GM18858 (cell line): ENCODE measurements around the gene LRRC75A.
"Not testable (repeated sequence)": the region's sequence is repeated elsewhere in the genome, so short reads cannot be mapped to it uniquely, and the experiment has no call there.

Experiments used
- ATAC-seq: cut with Tn5 transposase; IDR thresholded peaks from one replicate; pipeline ENCODE4 v1.9.1; 2021; ENCODE audit not compliant: unreplicated experiment

LRRC75A gene

GRCh38 chr17:16407911-16408588, 83.9 kb downstream of the LRRC75A start:
- ATAC-seq = peak; percentile 87

DNA sequence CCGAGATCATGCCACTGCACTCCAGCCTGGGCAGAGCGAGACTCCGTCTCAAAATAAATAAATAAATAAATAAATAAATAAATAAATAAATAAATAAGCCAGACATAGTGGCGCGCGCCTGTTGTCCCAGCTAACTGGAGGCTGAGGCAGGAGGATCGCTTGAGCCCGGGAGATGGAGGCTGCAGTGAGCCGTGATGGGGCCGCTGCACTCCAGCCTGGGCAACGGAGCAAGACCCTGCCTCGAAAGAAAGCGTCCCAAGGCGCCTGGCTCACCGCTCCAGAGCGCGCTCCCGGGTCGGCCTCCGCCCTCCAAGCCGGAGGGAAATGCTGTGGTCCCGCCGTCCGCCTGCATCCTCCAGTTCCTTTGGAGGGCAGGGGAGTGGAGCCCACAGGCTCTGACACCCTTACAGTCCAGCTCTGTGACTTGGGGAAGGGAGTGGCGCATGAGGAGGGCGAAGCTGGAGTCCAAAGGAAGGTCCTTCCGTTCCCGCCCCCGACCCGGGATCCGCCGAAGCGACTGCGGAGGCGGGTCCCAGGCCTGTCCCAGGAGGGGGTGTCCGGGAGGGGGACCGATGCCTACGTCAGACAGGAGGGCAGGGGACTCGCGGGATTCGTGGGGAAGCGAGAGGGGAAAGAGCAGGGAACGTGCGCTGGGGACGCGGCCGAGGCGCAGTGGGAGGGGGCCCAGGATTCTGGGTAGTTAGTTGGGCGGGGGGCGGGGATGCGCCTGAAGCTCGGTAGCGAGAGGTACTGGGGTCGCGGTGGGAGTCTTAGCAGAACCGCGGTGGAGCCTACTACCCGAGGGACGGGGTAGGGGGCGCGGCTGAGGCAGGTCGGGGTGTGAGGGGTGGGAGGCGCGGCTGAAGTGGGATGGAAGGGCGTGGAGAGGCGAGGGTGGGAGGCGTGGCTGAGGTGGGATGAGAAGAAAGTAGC, 85.0 kb downstream of the LRRC75A start:
- ATAC-seq = no peak

DNA sequence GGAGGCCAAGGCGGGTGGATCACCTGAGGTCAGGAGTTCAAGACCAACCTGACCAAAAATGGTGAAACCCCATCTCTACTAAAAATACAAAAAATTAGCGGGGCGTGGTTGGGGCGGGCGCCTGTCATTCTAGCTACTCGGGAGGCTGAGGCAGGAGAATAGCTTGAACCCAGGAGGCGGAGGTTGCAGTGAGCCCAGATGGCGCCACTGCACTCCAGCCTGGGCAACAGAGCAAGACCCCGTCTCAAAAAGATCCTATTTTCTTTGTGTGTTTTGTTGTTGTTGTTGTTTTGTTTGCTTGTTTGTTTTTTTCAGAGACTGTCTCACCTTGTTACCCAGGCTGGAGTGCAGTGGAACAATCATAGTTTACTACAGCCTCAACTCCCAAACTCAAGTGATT, 88.1 kb downstream of the LRRC75A start:
- not testable (repeated sequence) for ATAC-seq

- ATAC-seq = peak; percentile 72
Observed at GRCh38 chr17:16398270-16399267, 93.4 kb downstream of the LRRC75A start.

GRCh38 chr17:16396693-16397092, 95.3 kb downstream of the LRRC75A start:
- not testable (repeated sequence) for ATAC-seq

DNA sequence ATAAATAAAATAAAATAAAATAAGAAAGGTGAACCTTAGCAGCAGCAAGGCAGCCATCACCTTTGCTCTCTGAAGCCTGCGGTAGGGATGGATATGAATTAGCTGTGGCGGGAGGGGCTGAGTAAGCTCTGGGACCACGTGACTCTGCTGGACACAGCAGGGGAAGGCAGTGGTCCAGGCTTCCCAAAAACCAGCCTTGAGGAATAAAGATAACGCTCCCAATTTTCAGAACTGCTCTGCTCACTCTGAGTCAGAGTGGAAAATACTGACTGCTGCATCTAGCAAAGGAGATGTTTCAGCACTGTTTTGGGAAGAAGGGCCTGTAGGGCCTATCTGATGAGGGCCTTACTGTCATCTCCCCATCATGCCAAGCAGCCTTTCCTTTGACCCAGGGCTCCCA, 96.1 kb downstream of the LRRC75A start:
- ATAC-seq = not testable (repeated sequence)

DNA sequence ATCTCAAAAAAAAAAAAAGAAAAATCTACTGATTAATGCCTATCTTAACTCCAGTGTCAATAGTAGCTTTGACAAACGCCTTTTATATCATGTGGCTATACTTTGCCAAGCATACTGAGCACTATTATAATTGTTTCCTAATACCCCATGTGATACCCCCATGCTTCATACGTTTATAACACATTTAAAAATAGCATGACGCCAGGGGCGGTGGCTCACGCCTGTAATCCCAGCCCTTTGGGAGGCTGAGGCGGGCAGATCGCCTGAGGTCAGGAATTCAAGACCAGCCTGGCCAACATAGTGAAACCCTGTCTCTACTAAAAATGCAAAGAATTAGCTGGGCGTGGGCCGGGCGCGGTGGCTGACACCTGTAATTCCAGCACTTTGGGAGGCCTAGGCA, 99.5 kb downstream of the LRRC75A start:
- ATAC-seq = not testable (repeated sequence)
